ENCODE results near the gene ATP9A. TPM values are rescaled to one million over a fixed set of nuclear protein-coding genes. Genes with fewer than 3 reads are reported as not detected.

The ATP9A gene
- total and polyA plus RNA-seq, 2 of the 8 experiments (the other 6 are each of a cell fraction or from before 2014, with no cell fraction given): 5.0 to 6.4 TPM

DNA sequence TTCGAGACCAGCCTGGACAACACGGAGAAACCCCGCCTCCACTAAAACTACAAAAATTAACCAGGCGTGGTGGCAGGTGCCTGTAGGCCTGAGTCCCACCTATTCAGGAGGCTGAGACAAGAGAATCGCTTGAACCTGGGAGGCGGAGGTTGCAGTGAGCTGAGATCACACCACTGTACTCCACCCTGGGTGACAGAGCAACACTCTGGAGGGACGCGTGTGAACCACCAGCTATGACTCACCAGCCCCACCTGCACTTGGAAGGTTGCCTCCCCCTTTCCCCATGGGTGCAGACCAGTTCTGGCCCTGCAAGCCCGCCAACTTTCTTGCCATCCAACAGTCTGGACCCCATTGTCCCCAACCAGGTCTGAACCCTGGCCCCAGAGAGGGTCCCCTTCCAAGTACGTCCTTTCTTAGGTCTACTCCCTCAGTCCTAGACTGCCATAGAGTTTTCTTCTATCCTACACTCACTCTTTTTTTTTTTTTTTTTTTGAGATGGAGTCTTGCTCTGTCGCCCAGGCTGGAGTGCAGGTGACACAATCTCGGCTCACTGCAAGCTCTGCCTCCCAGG, 29.2 kb downstream of the ATP9A start:
- Histone ChIP-seq H3K79me1 (ENCODE audit: low read depth, low read length) (no peaks in the 10 kb centered on the region; the same call in 1 of the 2 replicates), H4K5ac (ENCODE audit: insufficient read length, low read depth, low read length) (no peak overlapping the region), H2BK120ac (replicated peaks; ENCODE audit: low read depth, low read length) (no peak overlapping the region), H3K23me2 (ENCODE audit: low read depth, low read length) (no peaks in the 10 kb centered on the region), H2BK5ac (ENCODE audit: low read depth, low read length) (no peak overlapping the region), H3K4ac (replicated peaks; ENCODE audit: insufficient read length, low read depth, low read length) (no peak overlapping the region), H3K4me3 (ENCODE audit: extremely low read depth in 1 of 4, insufficient read depth in 2 of 4, low read depth in 3 of 4, low read length in 4 of 4) (no peak overlapping the region), H2AFZ (ENCODE audit: low read length) (no peak overlapping the region), H3K18ac (ENCODE audit: extremely low read depth, low read length) (no peak overlapping the region), H3K56ac (replicated peaks; ENCODE audit: insufficient read length, low read depth, low read length) (no peak overlapping the region), H3K4me1 (replicated peaks in 1 of 4; ENCODE audit: control insufficient read depth in 3 of 4, insufficient read depth in 4 of 4, low read length in 3 of 4) (0 out of 7 replicates have a peak, but pooled peaks cover 0 to 4% (median 0%) of the 10 kb centered on the region in 4 experiments), H3K36me3 (ENCODE audit: control insufficient read depth in 2 of 4, insufficient read depth in 4 of 4, low read length in 3 of 4) (no peaks in the 10 kb centered on the region), H2BK15ac (ENCODE audit: low read length) (no peak overlapping the region), H3K27ac (ENCODE audit: low read depth, low read length) (no peak overlapping the region), H3K27me3 (replicated peaks in 1 of 4; ENCODE audit: control insufficient read depth in 3 of 4, extremely low read depth in 1 of 4, insufficient read depth in 3 of 4, low read length in 3 of 4) (no peaks in the 10 kb centered on the region), H4K91ac (replicated peaks; ENCODE audit: insufficient read length, low read length) (no peak overlapping the region), H4K8ac (ENCODE audit: extremely low read depth, insufficient read depth, low read length) (no peak overlapping the region), H4K20me1 (replicated peaks in 1 of 2; ENCODE audit: control insufficient read depth in 1 of 2, insufficient read depth in 2 of 2, low read length in 2 of 2) (peaks cover 0 to 3% of the 10 kb centered on the region in 2 experiments), H3K79me2 (ENCODE audit: control insufficient read depth in 1 of 2, insufficient read depth in 2 of 2, low read length in 2 of 2) (no peaks in the 10 kb centered on the region), H3K9me3 (ENCODE audit: insufficient read depth in 2 of 2, low read depth in 1 of 2, low read length in 1 of 2) (no peaks in the 10 kb centered on the region), H3K9ac (replicated peaks in 1 of 4; ENCODE audit: extremely low read depth in 1 of 4, low read depth in 3 of 4, low read length in 3 of 4) (no peak overlapping the region), H2BK12ac (ENCODE audit: low read depth, low read length) (no peak overlapping the region), H2BK20ac (ENCODE audit: low read length) (no peak overlapping the region), H3K23ac (ENCODE audit: insufficient read length) (no peak overlapping the region), H2AK5ac (ENCODE audit: low read depth, low read length) (no peak overlapping the region), H3K14ac (ENCODE audit: insufficient read length) (no peak overlapping the region), H3K4me2 (ENCODE audit: insufficient read depth in 1 of 2, low read depth in 2 of 2, low read length in 2 of 2) (no peak overlapping the region)
- TF ChIP-seq SP1 (IDR thresholded peaks at IDR 0.05; ENCODE audit: low read depth, low read length): no peak
- no peak for TF ChIP-seq TCF12 (IDR thresholded peaks at IDR 0.05; ENCODE audit: low read depth, low read length)
- no peak for TF ChIP-seq JUND (IDR thresholded peaks at IDR 0.05; ENCODE audit: low read length)
- no peak for TF ChIP-seq BRCA1 (IDR thresholded peaks at IDR 0.05; ENCODE audit: low read depth, low read length)
- TF ChIP-seq POLR2A (IDR thresholded peaks at IDR 0.05; ENCODE audit: control extremely low read depth in 1 of 2, low read depth in 2 of 2, low read length in 2 of 2): no peak
- no peak for TF ChIP-seq BACH1 (IDR thresholded peaks at IDR 0.05; ENCODE audit: low read length)
- ChIA-PET CTCF (ENCODE audit: partially characterized antibody) (interaction anchor here (0.7 to 1.7 kb wide), 3 partner anchors 26 to 248 kb away, joined by 3 to 5 read pairs (median 3); no protein-coding TSS in a partner anchor), POLR2A (ENCODE audit: partially characterized antibody) (interaction anchor here (1.4 kb wide), 1 partner anchor 12 kb away, joined by 4 read pairs; no protein-coding TSS in a partner anchor)
- DNase-seq (ENCODE audit: low read depth in 1 of 2, low spot score in 2 of 2): no peak
- 99% methylated on average over 9 of the region's 12 CpGs; no CpG with 5 or more reads in 1 of the 2 experiments for WGBS, 2 experiments (ENCODE audit: extremely low coverage in 1 of 2, insufficient coverage in 1 of 2, insufficient read length in 1 of 2, insufficient replicate concordance in 2 of 2, low coverage in 1 of 2, low lambda C conversion rate in 2 of 2, missing lambda C conversion rate in 1 of 2)
- no peak for FAIRE-seq

Data from H1 (cell line).